Sigmoid colon (tissue), 7 donors: ENCODE results near the gene ITPR2. TPM values are rescaled to one million over a fixed set of nuclear protein-coding genes. Genes with fewer than 3 reads are reported as not detected.

Source experiments
- DNase-seq: peaks from one replicate; pipeline ENCODE4 v3.0.0-alpha.2; 2019
- H3K27ac ChIP-seq, 4 donors: fragments of 200-600 bp; sonication (generic); one replicate each; pipeline ENCODE4 v1.5.1; 2016 to 2019; ENCODE audit warnings: mild to moderate bottlenecking in 1 of 4
- H3K27me3 ChIP-seq, 3 donors: fragments of 200-600 bp; sonication (generic); one replicate each; pipeline ENCODE4 v1.5.1; 2019; ENCODE audit warnings: mild to moderate bottlenecking in 1 of 3
- H3K36me3 ChIP-seq, 4 donors: fragments of 200-600 bp; sonication (generic); one replicate each; pipeline ENCODE4 v1.5.1; 2016 to 2019
- H3K4me1 ChIP-seq, 4 donors: fragments of 200-600 bp; sonication (generic); one replicate each; pipeline ENCODE4 v1.5.1; 2017 to 2019
- H3K4me3 ChIP-seq, 4 donors: fragments of 200-600 bp; sonication (generic); one replicate each; pipeline ENCODE4 v1.5.1; 2017 to 2019; ENCODE audit warnings: mild to moderate bottlenecking in 2 of 4, moderate library complexity in 1 of 4
- H3K9me3 ChIP-seq, 4 donors: fragments of 200-600 bp in 3 of 4; sonication (generic) in 3 of 4; one replicate each; pipeline versions ENCODE4 v1.5.1 to v1.6.1; 2013 to 2019
- EP300 ChIP-seq, 4 donors: sonication (generic); formaldehyde crosslinking; IDR thresholded peaks; one replicate each; pipeline ENCODE4 v1.6.1; 2017; ENCODE audit warnings: antibody characterized with exemption in 4 of 4
- POLR2A ChIP-seq, 2 donors: fragments of 450-650 bp; IDR thresholded peaks; one replicate each; pipeline ENCODE4 v1.6.1; 2016; ENCODE audit warnings: antibody characterized with exemption in 2 of 2, mild to moderate bottlenecking in 2 of 2, moderate library complexity in 2 of 2
- POLR2AphosphoS5 ChIP-seq, 4 donors: sonication (generic); formaldehyde crosslinking; IDR thresholded peaks; one replicate each; pipeline ENCODE4 v1.6.1; 2017; ENCODE audit warnings: antibody characterized with exemption in 4 of 4
- WGBS, 2 donors: extraction: QIAGEN DNeasy Blood & Tissue Kit; methylation state at CpG; one replicate each; pipeline ENCODE4 v1.1.7; 2013; 5-methylcytosine and 5-hydroxymethylcytosine counted together
- intact Hi-C: fragments of 100-400 bp; cut with DNase I; formaldehyde crosslinking; loops from one replicate; pipeline ENCODE4 v1.15.1; 2023
- polyA plus RNA-seq, 3 donors: library from polyadenylated mRNA; stranded (reverse); fragments of 200-250 nt; gene quantifications; one replicate each; pipeline ENCODE4 v1.2.3, GENCODE V29; 2013
- total RNA-seq, 4 donors: library from RNA; depleted of rRNA; stranded (reverse); fragments of >200 nt; gene quantifications; one replicate each; pipeline ENCODE4 v1.1.0, GENCODE V29; 2016
- TF ChIP-seq, protein P1 (sequence below), 4 experiments: fragments of 450-650 bp in 3 of 4; fragments of 200-600 bp in 1 of 4; IDR thresholded peaks; one replicate each; pipeline ENCODE4 v1.5.1; 2016 to 2019; ENCODE audit warnings: antibody characterized with exemption in 4 of 4, mild to moderate bottlenecking in 3 of 4, moderate library complexity in 2 of 4
- donor health status: healthy with polysubstance abuse.
- donor health status: Bipolar disorder and iron deficiency.
- donor health status: healthy.

The ITPR2 gene
- total and polyA plus RNA-seq, 7 donors, result 1.4 to 78.1 (median 58.9) TPM

DNA sequence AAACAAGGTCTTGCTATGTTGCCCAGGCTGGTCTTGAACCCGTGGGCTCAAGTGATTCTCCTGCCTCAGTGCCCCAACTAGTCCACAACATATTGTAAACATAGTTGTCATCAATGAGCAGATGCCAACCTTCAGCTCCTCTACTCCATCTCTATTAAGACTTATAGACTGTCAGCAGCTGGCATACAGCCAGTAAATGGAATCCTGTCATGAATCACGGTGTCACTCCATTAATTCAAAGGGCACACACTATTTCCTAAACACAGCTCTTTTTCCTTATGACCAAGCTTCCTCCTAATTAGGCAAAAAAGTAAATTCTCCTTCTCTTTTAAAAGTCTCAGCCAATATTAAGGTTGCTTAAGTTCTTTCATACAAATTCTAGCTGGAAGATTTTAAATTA lies 111.2 kb downstream of the ITPR2 start:
- no peaks in the 10 kb centered on the region for H3K9me3 ChIP-seq
- intact Hi-C loops, result loop anchor here (5.0 kb wide), 1 partner anchor 111 kb away; the partner anchor contains the start of gene ITPR2
- no peak overlapping the region for H3K27ac ChIP-seq
- TF ChIP-seq POLR2AphosphoS5 (IDR thresholded peaks at IDR 0.05), result no peak
- TF ChIP-seq, protein P1, sequence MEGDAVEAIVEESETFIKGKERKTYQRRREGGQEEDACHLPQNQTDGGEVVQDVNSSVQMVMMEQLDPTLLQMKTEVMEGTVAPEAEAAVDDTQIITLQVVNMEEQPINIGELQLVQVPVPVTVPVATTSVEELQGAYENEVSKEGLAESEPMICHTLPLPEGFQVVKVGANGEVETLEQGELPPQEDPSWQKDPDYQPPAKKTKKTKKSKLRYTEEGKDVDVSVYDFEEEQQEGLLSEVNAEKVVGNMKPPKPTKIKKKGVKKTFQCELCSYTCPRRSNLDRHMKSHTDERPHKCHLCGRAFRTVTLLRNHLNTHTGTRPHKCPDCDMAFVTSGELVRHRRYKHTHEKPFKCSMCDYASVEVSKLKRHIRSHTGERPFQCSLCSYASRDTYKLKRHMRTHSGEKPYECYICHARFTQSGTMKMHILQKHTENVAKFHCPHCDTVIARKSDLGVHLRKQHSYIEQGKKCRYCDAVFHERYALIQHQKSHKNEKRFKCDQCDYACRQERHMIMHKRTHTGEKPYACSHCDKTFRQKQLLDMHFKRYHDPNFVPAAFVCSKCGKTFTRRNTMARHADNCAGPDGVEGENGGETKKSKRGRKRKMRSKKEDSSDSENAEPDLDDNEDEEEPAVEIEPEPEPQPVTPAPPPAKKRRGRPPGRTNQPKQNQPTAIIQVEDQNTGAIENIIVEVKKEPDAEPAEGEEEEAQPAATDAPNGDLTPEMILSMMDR (IDR thresholded peaks at IDR 0.05), result no peak
- no peak for TF ChIP-seq POLR2A (IDR thresholded peaks at IDR 0.05)
- TF ChIP-seq EP300 (IDR thresholded peaks at IDR 0.05), result no peak
- 74% methylated on average over 2 of the region's 2 CpGs for WGBS, 2 donors
- H3K4me3 ChIP-seq, result no peak overlapping the region
- H3K36me3 ChIP-seq, result no peaks in the 10 kb centered on the region
- DNase-seq, result no peak
- H3K27me3 ChIP-seq, result no peaks in the 10 kb centered on the region
- H3K4me1 ChIP-seq, result peaks cover 0 to 44% (median 13%) of the 10 kb centered on the region in 4 donors

- H3K4me3 ChIP-seq, result no peak overlapping the region
- 93 to 96% methylated on average over 1 of the region's 1 CpG for WGBS, 2 donors
- intact Hi-C loops, result loop anchor here (5.0 kb wide), 1 partner anchor 112 kb away; the partner anchor contains the start of gene ITPR2
These were observed 113.1 kb downstream of the ITPR2 start for GRCh38 chr12:26719852-26720251.

GRCh38 chr12:26717757-26718156 lies 115.2 kb downstream of the ITPR2 start:
- TF ChIP-seq EP300 (IDR thresholded peaks at IDR 0.05) (no peak), POLR2A (IDR thresholded peaks at IDR 0.05) (no peak), POLR2AphosphoS5 (IDR thresholded peaks at IDR 0.05) (no peak)
- TF ChIP-seq, protein P1 (IDR thresholded peaks at IDR 0.05), result no peak
- peaks cover 0 to 8% (median under 1%) of the 10 kb centered on the region in 4 donors for H3K4me1 ChIP-seq
- intact Hi-C loops, result no loop called here
- H3K9me3 ChIP-seq, result no peaks in the 10 kb centered on the region
- H3K4me3 ChIP-seq, result no peak overlapping the region
- no peaks in the 10 kb centered on the region for H3K27me3 ChIP-seq
- 96% methylated on average over 2 of the region's 2 CpGs for WGBS, 2 donors
- H3K27ac ChIP-seq, result no peak overlapping the region
- DNase-seq, result no peak
- peaks cover 0 to 20% (median 3%) of the 10 kb centered on the region in 4 donors for H3K36me3 ChIP-seq

More at GRCh38 chr12:26719852-26720251, 113.1 kb downstream of the ITPR2 start:
- no peak for DNase-seq
- no peaks in the 10 kb centered on the region for H3K9me3 ChIP-seq
- H3K4me1 ChIP-seq, result peaks cover 0 to 29% (median 11%) of the 10 kb centered on the region in 4 donors
- no peak for TF ChIP-seq POLR2A (IDR thresholded peaks at IDR 0.05)
- TF ChIP-seq, protein P1 (IDR thresholded peaks at IDR 0.05), result no peak
- no peak for TF ChIP-seq POLR2AphosphoS5 (IDR thresholded peaks at IDR 0.05)
- peaks cover 0 to 8% (median 2%) of the 10 kb centered on the region in 4 donors for H3K36me3 ChIP-seq
- H3K27me3 ChIP-seq, result no peaks in the 10 kb centered on the region
- no peak overlapping the region for H3K27ac ChIP-seq

DNA sequence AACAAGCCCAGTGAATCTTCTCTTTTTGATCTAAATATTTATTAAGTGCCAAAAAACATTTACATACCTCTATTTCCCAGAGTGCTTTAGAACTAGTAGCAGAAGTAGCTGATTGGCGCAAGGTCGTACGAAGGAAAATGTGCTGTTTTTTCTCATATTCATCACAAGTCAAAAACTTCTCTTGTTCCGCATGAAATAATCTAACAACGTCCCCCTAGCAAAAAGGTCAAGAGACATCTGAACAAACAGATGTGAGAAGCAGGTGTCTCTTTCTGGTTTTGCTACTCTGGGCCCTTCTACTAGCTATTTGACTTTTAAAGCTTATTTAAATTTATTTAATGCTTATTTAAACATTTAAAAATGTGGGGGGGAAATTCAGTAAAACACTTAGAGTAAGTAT lies 117.8 kb downstream of the ITPR2 start:
- H3K4me3 ChIP-seq, result no peak overlapping the region
- TF ChIP-seq, protein P1 (IDR thresholded peaks at IDR 0.05), result no peak
- TF ChIP-seq POLR2A (IDR thresholded peaks at IDR 0.05), result no peak
- no peak for TF ChIP-seq EP300 (IDR thresholded peaks at IDR 0.05)
- no peak for TF ChIP-seq POLR2AphosphoS5 (IDR thresholded peaks at IDR 0.05)
- no peaks in the 10 kb centered on the region for H3K9me3 ChIP-seq
- DNase-seq, result no peak
- intact Hi-C loops, result no loop called here
- peaks cover 0 to 20% (median 3%) of the 10 kb centered on the region in 4 donors for H3K36me3 ChIP-seq
- no peak overlapping the region for H3K27ac ChIP-seq
- 79 to 94% methylated on average over 5 of the region's 5 CpGs for WGBS, 2 donors
- H3K27me3 ChIP-seq, result no peaks in the 10 kb centered on the region
- H3K4me1 ChIP-seq, result peaks cover 0 to 17% (median 3%) of the 10 kb centered on the region in 4 donors

DNA sequence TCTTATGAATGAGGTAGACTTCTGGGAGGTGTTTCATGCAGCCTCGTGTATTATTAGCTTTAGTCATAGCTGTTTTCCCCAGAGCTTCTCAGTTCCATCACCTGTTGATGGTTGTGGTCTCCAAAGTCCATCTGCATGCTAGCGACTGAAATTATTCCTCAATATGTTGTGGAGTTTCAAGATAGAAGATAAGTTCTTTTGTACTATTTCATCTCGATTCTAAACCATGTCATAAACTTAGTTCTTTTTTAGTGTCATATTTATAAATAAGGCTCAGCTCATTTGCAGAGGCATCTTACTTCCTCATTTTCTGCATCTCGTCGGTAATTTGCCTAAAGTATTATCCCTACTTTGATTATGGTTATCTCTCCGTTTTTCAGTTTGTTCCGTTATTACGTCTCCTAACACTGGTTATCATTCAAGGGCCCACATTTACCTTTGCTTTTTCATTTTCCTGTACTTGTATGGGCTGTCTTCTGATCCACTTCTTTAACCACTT lies 119.1 kb downstream of the ITPR2 start:
- 73 to 91% methylated on average over 8 of the region's 8 CpGs for WGBS, 2 donors
- TF ChIP-seq POLR2AphosphoS5 (IDR thresholded peaks at IDR 0.05) (no peak), EP300 (IDR thresholded peaks at IDR 0.05) (no peak), POLR2A (IDR thresholded peaks at IDR 0.05) (no peak)
- TF ChIP-seq, protein P1 (IDR thresholded peaks at IDR 0.05), result no peak
- no peak overlapping the region for H3K4me3 ChIP-seq
- no peak for DNase-seq
- no peaks in the 10 kb centered on the region for H3K9me3 ChIP-seq
- no peaks in the 10 kb centered on the region for H3K27me3 ChIP-seq
- intact Hi-C loops, result no loop called here
- H3K4me1 ChIP-seq, result peaks cover 0 to 17% (median 3%) of the 10 kb centered on the region in 4 donors
- H3K27ac ChIP-seq, result no peak overlapping the region
- H3K36me3 ChIP-seq, result peaks cover 0 to 20% (median 3%) of the 10 kb centered on the region in 4 donors
